ENCODE measurements around the gene LCAT.
A peak's percentile ranks its signal among the peaks of the same experiment; 100 is the strongest.
"Not testable (repeated sequence)": the region's sequence is repeated elsewhere in the genome, so short reads cannot be mapped to it uniquely, and the experiment has no call there.

The LCAT gene, protein sequence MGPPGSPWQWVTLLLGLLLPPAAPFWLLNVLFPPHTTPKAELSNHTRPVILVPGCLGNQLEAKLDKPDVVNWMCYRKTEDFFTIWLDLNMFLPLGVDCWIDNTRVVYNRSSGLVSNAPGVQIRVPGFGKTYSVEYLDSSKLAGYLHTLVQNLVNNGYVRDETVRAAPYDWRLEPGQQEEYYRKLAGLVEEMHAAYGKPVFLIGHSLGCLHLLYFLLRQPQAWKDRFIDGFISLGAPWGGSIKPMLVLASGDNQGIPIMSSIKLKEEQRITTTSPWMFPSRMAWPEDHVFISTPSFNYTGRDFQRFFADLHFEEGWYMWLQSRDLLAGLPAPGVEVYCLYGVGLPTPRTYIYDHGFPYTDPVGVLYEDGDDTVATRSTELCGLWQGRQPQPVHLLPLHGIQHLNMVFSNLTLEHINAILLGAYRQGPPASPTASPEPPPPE

DNA sequence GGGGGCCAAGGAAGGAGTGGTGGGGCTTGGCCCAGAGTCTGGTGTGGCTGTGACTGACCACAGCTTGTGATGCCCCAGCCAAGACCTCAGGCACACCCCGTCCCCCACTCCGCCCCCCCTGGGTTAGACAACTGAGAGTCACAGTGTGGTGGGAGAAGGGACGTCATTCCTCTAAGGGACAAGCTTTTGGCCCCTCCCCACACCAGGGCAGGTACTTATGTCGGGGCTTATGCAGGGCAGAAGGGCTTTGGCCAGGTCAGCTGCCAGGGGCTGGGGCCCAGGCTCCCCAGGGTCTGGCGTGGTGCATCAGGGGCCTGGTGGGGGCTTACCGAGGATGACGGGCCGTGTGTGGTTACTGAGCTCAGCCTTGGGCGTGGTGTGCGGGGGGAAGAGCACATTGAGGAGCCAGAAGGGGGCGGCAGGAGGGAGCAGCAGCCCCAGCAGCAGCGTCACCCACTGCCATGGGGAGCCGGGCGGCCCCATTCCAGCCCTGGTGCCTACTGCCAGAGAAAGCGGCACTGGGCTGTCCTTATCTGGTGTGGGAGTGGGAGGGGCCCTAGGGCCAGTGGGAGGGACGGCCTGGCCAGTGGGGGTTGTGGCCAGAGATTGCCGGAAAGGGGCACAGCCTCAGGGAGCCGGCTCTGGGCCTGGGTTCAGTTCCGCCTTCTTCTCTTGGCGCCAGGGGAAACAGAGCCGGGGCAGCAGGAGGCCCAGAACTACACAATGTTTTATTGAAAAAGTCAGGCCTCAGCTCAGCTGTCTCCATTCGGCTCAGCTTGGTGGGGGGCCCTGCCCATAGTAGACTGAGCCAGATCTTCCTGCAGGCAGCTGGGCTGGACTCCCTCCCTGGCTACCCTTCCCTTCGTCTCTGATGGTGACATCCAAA lies at the start of gene LCAT:
LCAT (minus strand) TSS at position 502 of the 886 bp plus-strand sequence; CDS start at position 483, 19 bp downstream.
- DNase-seq (ENCODE audit: low spot score) = no peak

- peak; percentile 30 for DNase-seq (ENCODE audit: low spot score)
Observed at GRCh38 chr16:67993207-67994039, 49.5 kb upstream of the LCAT start.

- DNase-seq (ENCODE audit: low spot score) = no peak
Observed at GRCh38 chr16:67992661-67993206, 48.8 kb upstream of the LCAT start.

DNA sequence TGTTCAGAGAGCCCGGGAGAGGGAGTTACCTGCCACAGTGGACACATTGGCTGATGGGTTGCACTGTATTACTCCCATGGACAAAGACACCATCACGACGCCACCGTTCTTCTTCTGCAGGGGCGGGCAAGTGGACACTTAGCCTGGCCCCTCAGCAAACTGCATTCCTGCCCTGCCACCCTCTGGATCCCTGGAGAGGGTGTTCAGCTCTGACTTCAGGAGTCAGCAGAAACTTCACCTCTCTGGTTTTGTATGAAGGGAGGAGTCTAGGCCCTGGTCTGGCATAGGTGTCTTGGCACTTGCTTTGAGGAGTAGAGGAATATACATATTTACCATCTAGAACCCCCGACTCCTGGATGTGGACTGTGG lies 46.1 kb upstream of the LCAT start:
- no peak for DNase-seq (ENCODE audit: low spot score)

DNA sequence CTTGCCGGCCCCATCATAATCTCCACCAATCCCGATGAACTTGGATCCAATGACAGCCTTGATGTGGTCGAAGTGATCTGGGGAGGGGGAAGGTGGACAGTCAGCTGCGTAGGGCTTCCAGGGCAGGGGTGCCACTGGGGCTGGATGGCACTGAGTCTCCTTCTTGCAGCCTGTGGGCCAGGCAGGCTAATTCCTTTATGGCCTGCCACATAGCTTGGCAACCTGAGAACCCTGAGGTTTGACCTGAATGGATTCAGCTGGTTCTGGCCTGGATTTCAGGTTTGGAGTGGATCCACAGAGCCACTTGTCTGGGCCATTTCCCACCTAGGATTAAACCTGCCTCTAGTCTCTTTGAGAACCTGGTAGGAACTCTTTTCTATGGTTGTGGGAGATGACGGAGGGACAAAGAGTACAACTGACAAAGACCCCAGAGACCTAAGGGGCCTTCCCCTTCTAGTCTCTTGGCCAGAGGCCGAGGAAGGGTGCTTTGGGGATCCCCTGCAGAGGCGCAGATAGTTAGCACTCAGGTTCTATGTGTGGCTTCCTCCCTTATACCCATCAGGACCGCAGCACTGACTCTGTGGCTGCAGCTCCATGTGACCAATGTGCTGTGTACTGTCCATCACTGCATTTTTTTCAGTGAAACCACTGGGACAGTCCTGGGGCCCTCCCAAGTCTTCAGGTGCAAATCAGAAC lies 45.5 kb upstream of the LCAT start:
- no peak for DNase-seq (ENCODE audit: low spot score)

DNA sequence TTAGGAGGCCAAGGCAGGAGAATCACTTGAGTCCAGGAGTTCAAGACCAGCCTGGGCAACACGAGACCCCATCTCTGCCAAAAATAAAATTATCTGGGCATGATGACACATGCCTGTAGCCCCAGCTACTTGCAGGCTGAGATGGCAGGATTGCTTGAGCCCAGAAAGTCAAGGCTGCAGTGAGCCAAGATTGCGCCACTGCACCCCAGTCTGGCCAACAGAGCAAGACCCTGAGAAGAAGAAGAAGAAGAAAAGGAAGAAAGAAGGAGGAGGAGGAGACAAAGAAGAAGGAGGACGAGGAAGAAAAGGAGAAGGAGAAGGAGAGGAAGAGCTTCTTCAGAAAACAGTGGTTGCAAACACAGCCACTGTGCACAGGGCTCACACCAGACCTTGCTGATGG lies 44.8 kb upstream of the LCAT start:
- DNase-seq (ENCODE audit: low spot score) = no peak

DNA sequence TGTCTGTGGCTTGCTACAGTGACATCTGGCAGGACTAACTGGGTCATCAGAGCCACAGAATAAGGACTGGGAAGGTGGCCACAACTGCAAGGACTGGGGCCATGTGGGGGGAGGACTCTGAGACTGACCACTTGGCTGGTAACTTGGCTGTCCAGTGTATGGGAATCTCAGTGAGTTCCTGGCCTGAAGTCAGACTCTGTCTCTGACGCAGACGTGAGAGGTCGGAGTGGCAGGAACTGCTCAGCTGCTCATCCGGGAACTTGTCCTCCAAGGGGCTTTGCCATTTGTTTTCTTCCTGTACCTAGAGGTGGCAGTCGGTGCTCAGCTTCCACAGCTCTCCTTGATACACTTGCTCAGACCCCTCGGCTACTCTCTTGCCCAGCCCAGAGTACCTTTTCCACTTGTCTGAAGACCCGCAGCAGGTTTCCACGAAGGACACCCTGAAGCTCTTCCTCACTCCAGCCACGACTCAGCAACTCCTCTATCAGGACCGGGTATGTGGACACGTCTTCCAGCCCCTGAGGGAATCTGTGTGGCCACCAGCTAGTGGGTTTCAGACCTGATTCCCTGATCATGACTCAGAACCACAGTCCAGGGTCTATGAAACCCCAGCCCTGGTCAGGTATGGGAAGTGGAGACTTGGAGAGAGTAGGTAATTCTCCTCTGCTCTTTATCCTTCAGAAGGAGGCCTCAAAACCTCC lies 43.7 kb upstream of the LCAT start:
- DNase-seq (ENCODE audit: low spot score) = no peak

DNA sequence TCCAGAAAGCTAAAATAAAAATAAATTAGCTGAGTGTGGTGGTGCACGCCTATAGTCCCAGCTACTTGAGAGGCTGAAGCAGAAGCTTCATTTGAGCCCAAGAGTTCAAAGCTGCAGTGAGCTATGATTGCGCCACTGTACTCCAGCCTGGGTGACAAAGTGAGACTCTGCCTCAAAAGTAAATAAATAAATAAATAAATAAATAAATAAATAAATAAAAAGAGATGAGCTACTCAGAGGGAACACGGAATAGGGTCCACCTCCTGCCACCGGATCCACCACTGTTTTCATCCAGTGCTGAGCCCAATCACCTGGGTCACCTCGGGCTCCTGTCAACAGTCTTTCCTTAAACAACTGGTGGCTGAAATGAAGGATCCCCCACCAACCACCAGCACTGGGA lies 43.0 kb upstream of the LCAT start:
- DNase-seq (ENCODE audit: low spot score) = no peak

DNA sequence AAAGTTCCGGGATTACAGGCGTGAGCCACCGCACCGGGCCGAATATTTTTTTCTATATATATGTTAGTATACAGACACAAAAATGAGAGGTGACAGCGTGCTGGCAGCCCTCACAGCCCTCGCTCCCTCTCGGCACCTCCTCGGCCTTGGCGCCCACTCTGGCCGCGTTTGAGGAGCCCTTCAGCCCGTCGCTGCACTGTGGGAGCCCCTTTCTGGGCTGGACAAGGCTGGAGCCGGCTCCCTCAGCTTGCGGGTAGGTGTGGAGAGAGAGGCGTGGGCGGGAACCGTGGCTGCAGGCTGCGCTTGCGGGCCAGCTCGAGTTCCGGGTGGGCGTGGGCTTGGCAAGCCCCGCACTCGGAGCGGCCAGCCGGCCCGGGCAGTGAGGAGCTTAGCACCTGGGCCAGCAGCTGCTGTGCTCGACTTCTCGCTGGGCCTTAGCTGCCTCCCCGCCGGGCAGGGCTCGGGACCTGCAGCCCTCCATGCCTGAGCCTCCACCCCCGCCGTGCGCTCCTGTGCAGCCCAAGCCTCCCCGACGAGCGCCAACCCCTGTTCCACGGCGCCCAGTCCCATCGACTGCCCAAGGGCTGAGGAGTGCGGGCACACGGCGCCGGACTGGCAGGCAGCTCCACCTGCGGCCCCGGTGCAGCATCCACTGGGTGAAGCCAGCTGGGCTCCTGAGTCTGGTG lies 38.2 kb upstream of the LCAT start:
- no peak for DNase-seq (ENCODE audit: low spot score)

DNA sequence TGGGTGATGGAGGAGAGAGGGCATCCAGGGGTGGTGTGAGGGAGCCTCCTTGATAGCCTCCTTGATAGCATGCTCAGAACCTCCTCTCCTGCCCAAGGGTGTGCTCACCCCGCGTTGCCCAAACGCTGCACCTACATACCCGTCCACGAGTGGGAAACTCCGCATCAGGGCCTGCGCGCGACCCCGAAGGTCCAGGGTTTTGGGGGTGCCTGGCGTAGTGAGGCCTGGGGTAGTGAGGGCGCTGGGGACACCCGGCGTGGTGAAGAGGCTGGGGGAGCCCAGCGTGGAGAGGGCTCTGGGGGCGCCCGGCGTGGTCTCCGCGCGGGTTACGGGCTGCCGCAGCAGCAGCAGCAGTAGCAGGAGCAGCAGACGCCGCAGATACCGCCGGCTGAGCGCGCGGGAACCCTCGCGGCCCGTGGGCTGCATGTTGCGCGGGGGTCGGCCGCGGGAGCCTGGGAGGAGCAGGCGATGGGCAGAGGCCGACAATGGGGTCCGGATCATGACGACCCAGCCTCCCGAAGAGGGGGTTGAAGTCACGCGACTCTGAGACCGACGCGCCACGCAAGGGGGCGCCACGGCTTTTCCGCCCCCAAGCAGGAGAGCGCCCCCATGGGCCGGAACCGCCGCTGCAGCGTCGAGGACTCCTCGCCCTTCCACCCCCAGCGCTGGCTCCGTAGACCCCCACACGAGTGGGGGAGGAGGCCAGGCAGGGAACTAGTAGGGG lies 36.2 kb upstream of the LCAT start, which contains the start of gene DPEP3:
DPEP3 (minus strand) TSS at position 545 of the 724 bp plus-strand sequence; CDS start at position 426, 119 bp downstream.
- no peak for DNase-seq (ENCODE audit: low spot score)

GRCh38 chr16:67977469-67978227 lies 33.7 kb upstream of the LCAT start:
- no peak for DNase-seq (ENCODE audit: low spot score)

DNA sequence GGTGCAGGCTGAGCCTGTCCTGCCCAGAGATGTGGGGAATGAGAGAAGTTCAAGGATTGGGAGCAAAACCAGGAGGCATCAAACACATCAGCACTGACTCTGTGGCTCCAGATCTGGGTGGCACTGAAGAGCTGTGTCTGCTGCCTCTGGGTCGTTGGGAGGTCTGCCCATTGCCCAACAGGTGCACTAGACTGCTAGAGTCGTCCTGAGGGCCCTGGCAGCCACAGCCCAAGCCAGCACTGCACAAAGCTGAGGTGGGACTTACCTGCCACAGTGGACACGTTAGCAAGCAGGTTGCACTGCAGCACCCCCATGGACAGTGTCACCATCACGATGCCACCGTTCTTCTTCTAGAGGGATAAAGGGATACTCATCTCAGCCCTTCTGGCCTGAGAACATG lies 33.1 kb upstream of the LCAT start:
- DNase-seq (ENCODE audit: low spot score) = no peak

DNA sequence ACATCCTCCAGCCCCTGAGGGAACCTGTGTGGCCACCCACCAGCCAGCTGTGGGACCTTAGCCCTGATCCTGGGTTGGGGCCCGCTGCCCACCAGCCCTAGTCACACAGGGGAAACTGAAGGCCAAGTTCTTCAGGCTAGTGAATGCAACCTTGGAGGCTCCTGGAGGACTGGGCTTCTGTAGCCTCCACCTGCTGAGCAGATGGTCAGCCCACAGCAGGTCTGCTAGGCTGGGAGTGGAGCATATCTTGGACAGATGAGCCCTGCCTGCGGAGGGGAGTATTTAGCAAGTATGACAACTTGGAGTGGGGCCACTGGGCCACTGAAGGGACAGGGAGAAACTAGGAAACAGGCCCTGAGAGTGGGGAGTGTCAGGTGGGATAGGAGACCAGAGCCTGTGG lies 32.3 kb upstream of the LCAT start:
- no peak for DNase-seq (ENCODE audit: low spot score)

DNA sequence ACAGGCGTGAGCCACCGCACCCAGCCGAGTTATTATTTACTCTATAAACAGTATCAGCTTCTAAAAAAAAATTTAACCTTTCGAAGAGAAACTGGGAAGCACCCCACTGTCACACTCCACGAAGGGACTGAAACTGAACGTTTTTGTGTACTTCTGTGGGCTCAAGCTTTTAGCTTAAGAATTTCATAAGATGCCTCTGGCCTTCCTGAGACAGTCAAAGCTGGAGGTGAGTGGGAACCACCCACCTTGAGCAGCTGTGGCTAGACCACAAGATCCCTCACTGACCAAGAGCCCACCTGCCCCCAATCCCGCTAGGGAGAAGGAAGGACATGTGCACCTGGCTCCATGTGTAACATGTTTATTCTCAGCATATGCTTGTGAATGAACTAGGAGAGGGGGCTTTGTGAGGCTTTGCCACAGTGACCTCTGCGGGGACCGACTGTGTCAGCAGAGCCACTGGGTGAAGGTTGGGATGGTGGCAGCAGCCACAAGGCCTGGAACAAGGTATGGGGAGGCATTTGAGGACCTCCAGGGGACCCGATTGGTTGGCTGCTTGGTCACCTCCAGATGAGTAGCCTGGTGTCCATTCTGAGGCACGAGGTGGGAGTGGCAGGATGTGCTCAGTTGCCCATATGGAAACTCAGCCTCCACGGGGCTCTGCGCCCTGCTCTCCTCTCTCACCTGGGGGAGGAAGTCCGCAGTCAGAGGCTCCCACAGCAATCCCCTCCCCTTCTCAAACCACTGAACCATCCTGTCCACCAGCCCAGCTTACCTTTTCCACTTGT lies 31.6 kb upstream of the LCAT start:
- DNase-seq (ENCODE audit: low spot score) = no peak

GRCh38 chr16:67972285-67972684 lies 28.4 kb upstream of the LCAT start:
- DNase-seq (ENCODE audit: low spot score) = not testable (repeated sequence)

DNA sequence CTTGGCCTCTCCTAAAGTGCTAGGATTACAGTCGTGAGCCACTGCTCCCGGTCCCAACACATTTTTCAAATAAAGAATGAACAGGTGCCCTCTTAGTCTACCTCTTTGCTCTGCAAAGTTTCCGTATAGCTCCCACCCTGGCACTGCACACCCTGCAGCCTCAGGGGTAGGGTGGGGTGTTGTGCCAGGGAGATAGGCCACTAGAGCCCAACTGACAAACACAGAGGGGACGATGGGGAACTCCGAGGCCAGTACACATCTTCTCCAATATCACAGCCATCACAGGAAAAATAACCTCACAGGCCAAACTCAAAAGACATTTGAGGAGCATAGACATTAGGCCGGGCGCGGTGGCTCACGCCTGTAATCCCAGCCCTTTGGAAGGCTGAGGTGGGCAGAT lies 27.2 kb upstream of the LCAT start:
- no peak for DNase-seq (ENCODE audit: low spot score)

GRCh38 chr16:67969254-67970039 lies 25.5 kb upstream of the LCAT start:
- no peak for DNase-seq (ENCODE audit: low spot score)

Data from COLO829 (cell line).